GM21576 (cell line): Measurements from ENCODE around the gene CCNY.

Experiments
- ATAC-seq: cut with Tn5 transposase; IDR thresholded peaks from one replicate; pipeline ENCODE4 v1.9.1; 2021; ENCODE audit warnings: mild to moderate bottlenecking, moderate library complexity; ENCODE audit not compliant: unreplicated experiment

The CCNY gene

DNA sequence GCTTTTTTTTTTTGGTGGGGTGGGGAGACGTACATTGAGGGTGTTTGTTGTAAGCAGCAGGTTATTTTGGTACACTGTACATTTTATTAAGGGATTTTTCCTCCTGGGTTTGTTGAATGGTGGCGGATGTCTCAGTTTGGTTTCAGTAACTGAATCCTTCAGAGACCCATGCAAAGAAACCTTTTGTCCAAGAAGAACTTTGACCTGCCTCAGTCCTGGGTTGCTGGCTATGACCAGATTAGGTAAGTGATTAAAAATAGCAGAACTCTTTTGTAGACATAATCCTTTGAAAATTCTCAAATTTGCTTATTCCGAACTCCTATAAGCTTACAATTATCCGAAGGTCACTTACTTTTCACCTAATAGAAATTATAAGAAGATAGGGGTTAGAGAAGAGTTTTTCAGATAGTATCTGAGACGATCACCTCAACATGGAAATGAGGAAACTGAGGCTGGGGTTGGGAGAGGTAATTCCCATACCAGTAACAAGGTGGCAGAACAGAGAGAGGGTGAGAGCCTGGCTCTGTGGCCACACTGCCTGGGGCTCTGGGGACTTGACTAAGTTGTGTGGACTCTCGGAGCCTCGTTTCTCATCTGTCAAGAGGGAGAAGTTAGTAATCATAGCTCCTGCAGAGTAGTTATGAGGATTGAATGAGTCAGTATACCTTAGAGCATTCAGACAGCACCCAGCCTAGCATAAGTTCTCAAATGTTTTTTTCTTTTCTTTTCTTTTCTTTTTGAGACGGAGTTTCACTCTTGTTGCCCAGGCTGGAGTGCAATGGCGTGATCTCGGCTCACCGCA is 87.4 kb downstream of the CCNY start:
- no peak for ATAC-seq

DNA sequence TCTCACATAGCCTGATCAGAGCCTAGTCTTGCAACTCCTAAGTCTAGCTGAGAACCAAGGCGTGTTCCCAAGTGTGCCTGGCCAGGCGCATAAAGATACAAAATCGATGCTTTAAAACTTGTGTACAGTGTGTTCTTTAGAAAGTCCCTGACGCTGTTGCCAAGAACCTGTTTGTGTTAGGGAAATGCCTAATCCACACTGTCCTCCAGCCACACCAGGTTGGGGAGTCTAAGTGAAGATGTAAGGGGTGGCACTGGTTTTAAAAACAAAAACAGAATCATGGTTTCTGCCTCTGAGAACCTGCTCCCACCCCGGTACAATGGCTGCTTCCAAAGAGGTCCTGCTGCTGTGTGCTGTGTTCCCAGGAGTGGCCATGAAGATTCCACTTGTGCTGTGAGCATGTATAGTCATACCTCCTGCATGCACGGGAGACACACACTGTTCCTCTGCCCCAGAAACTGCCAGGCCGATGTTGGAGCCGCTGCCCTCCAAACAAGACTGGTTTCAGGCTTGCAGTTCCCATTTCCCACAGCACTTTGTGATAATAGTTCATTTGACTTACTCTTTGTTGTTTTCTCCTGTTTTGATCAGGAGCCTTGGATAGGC is 88.5 kb downstream of the CCNY start:
- no peak for ATAC-seq

DNA sequence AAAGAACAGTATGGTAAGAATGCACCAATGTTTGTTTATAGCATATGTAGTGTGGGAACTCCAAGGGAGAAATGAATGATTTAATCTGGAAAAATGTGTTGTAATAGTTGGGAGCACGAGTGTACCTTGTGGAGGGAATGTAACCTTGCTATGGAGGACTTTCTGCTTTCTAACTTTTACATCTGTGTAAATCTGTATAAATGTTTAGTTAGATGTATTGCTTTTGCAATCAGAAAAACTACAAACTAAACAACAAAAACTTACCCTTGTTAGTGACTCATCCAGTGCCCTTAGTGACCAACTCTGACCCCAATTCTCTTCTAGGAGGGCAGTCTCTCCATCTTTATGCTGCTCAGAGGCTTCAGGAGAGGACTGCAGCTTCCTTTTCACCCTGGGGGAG is 89.3 kb downstream of the CCNY start:
- no peak for ATAC-seq

DNA sequence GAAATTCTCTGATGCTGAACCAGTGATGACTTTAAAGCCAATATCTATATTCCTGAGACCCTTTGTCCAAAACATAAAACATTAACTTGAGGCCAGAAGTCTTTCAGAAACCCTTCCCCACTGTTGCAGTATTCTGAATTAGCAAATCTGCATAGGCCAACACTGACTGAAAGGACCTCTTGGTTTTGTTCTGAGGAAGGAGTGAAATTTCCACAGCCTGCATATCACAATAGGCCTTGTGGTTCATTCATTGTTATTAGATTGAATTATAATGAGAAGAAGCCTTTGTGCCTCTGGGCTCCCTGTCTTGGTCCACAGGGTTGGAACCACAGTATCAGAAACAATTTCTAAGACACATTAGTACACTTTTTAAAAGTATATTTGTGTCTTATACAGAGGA is 90.3 kb downstream of the CCNY start:
- no peak for ATAC-seq

DNA sequence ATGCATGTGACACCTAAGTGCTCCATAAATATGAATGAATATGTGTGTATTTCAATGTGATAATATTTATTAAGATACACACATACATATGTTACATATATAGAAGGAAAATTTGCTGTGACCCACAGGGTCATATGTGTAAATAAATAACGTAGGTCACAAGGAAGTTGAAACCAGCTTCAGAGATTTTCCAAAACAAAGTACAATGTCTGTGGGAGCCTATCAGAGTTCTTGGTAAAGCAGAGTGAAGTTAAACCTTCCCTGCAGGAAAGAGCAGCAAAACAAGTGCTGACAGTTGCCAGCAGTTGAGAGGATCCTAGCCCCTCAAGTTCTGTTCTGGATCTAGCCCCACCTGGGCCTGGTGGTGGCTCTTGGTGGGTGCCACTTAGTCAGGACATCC is 91.2 kb downstream of the CCNY start:
- ATAC-seq, result no peak

DNA sequence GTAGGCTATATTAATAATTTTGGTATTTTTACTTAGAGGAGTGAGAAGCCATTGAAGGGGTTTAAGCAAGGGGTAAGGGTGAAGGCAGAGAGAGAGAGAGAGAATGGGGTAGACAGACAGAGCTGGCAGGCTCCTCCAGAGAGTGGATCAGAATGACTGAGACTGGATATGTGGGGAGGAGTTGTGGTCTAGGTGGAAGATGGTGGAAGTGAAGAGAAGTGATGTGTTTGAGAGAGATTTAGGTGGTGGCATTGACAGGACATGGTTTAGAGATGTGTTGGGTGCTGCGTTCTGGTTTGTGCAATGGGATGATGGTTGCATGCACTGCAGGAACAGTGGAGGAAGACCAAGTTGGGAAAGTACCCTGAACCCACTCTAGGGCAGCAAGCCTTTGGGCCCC is 92.2 kb downstream of the CCNY start:
- ATAC-seq, result no peak

GRCh38 chr10:35432781-35433338 is 96.6 kb downstream of the CCNY start:
- no peak for ATAC-seq

- ATAC-seq, result no peak
Measured at GRCh38 chr10:35433851-35434426, 97.6 kb downstream of the CCNY start.

DNA sequence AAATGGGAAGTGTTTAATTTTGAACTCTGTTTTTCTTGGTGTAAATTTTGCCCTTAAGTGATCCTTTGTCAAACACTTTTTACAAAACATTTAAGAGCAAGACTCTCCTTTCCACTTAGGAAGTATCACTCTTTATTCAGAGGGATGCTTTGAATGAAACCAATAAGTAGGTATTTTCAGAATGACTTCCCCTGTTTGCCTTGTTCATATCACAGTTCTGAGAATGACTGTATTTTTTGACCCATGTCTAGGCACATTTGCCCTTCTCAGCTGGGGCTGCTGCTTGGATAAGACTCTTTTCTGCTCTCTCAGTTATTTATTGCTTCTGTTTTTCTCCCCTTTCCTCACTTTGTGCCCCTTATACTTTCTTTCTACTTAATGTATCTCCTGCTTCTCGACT is 98.2 kb downstream of the CCNY start:
- no peak for ATAC-seq

GRCh38 chr10:35435824-35436223 is 99.5 kb downstream of the CCNY start:
- ATAC-seq, result no peak

GRCh38 chr10:35437829-35438228 is 101.5 kb downstream of the CCNY start:
- no peak for ATAC-seq

DNA sequence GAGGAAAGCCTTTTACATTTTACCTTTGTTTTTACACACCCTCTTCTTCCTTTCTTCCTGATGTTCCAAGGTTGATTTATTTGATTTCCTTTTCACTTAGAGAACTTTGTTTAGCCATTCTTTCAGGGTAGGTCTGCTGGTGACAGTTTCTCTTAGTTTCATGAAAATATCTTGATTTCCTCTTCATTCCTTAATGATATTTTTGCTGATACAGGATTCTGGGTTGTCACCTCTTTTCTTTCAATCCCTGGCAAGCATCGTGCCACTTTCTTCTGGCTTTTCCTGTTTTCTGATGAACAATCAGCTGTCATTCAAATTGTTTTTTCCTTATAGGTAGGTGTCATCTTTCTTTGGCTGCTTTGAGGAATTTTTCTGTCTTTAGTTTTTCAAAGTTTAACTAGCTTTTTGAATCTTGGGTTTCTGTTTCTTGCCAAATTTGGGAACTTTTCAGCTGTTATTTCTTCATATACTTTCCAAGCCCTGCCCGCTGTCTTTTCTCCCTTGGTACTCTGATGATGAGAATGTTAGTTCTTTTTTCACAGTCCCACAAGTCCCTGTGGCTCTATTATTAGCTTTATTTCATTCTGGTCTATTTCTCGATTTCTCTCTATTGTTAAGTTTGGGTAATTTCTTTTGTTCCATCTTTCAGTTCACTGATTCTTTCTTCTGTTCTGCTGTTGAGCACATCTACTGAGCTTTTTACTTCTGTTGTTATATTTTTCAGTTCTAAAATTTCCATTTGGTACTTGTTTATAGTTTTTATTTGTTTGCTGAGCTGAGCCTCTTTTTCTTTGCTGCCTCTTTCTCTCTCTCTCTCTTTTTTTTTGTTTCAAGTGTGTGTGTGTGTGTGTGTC is 102.6 kb downstream of the CCNY start:
- no peak for ATAC-seq

- no peak for ATAC-seq
Measured at GRCh38 chr10:35440016-35440415, 103.7 kb downstream of the CCNY start.

GRCh38 chr10:35442028-35442427 is 105.7 kb downstream of the CCNY start:
- ATAC-seq, result no peak

GRCh38 chr10:35442592-35442991 is 106.3 kb downstream of the CCNY start:
- ATAC-seq, result no peak

DNA sequence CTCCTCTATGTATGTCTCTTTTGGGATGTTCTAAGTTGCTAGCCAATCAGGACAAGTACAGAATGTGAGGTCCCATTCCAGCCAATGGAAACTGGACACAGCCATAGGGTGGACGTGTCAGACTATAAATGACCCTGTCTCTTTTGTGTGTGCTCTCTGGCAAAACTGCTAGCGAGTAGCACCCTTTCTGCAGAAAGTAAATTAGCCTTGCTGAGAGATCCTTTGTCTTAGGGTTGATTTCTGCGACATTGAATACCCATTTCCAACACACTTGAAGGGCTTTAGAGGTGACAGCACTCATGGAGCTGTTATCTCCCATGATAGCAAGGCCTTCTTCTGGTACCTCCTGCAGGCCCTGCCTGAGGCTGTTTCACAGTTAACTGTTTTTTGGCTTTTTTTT is 107.5 kb downstream of the CCNY start:
- ATAC-seq, result no peak

- ATAC-seq, result no peak
Measured at GRCh38 chr10:35445150-35445884, 109.0 kb downstream of the CCNY start.

GRCh38 chr10:35446439-35446838 is 110.1 kb downstream of the CCNY start:
- no peak for ATAC-seq

DNA sequence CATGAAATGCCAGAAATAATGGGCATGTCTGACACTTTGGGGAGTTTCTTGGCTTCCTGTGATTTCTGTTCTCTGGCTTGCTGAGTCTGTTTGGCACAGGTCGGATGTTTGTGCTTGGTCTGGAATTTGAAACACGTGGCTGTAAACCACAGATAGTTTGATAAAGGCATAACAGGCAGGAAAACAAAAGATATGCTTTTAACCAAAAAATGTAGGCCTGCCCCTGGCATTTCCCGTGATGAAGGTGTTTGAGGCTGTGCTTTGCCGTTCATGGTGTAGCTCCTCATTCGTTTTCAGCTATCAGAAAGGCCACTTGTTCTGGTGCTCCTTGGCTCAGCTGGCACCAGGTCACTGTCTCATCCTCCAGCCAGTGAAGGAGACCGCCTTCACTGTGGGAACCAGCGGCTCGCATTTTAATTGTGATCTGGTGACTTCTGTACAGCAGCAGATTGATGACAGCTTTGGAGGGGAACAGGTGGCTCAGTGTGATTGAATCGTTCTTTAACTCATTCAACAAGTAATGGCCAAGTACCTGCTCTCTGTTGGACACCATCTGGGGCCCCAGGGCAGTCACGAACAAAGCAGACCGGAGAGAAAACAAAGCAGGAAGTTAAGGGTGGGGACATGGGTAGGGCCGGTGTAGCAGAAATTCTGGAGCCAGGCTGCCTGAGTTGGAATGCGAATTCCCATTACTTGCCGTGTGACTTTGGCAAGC is 111.5 kb downstream of the CCNY start:
- ATAC-seq, result no peak
